GM12878 (cell line): Measurements from ENCODE around the gene PPP2R3A. TPM values are rescaled to one million over a fixed set of nuclear protein-coding genes. Genes with fewer than 3 reads are reported as not detected.

Experiments
- ATAC-seq: fragments of 200-7000 bp; cut with Tn5 transposase; 3 replicates; pipeline ENCODE4 v1.9.1; 2020; ENCODE audit warnings: mild to moderate bottlenecking, moderate library complexity
- BruUV-seq: library from RNA; stranded (reverse); fragments of 400-500 nt; replicated peaks from 2 replicates; lab custom pipeline; 2021; lab: Mats Ljungman, UMichigan
- CTCF ChIA-PET: fragments of 300-600 bp; sonication (Branson Sonifier 250); formaldehyde crosslinking; extraction: SDS; loops from one replicate; lab custom pipeline; 2021; ENCODE audit warnings: inconsistent platforms; lab: Yijun Ruan, JAX
- POLR2A ChIA-PET: fragments of 350-600 bp; formaldehyde crosslinking; extraction: SDS; loops from one replicate; lab custom pipeline; 2021; ENCODE audit warnings: inconsistent platforms; lab: Charles Lee
- RAD21 ChIA-PET: fragments of 300-600 bp; sonication (Branson Sonifier 250); formaldehyde crosslinking; loops from one replicate; lab custom pipeline; 2023; ENCODE audit warnings: antibody characterized with exemption; ENCODE audit not compliant: unreplicated experiment; lab: Charles Lee
- SMC1A ChIA-PET: fragments of 300-600 bp; sonication (Branson Sonifier 250); formaldehyde crosslinking; loops from one replicate; lab custom pipeline; 2023; ENCODE audit not compliant: unreplicated experiment, uncharacterized antibody; lab: Charles Lee
- DNase-seq: peaks from one replicate; pipeline ENCODE4 v3.0.0-alpha.2; 2011; ENCODE audit warnings: low read depth, low spot score
- FAIRE-seq: peaks from 3 replicates; lab custom pipeline; 2011; peaks lifted over from hg19 to GRCh38; lab: Jason Lieb, UNC
- H2AFZ ChIP-seq: 2 replicates; pipeline ENCODE4 v1.6.0; 2011; ENCODE audit warnings: low read depth, low read length, control low read depth; ENCODE audit not compliant: control insufficient read depth
- H3K27ac ChIP-seq: 2 replicates; pipeline ENCODE4 v1.5.1; 2011; ENCODE audit warnings: control low read depth; ENCODE audit not compliant: control insufficient read depth, insufficient read depth
- H3K27me3 ChIP-seq, 2 experiments: replicated peaks in 1 of 2; 2 replicates each; pipeline versions ENCODE4 v1.6.0 to v1.6.1; 2011; ENCODE audit warnings: low read length in 1 of 2; ENCODE audit not compliant: control insufficient read depth in 2 of 2, insufficient read depth in 2 of 2
- H3K36me3 ChIP-seq, 2 experiments: 2 replicates each; pipeline ENCODE4 v1.5.1; 2011; ENCODE audit warnings: low read length in 1 of 2; ENCODE audit not compliant: control insufficient read depth in 2 of 2, insufficient read depth in 2 of 2
- H3K4me1 ChIP-seq: 2 replicates; pipeline ENCODE4 v1.6.1; 2011; ENCODE audit warnings: mild to moderate bottlenecking, low read length, moderate library complexity, mixed read lengths; ENCODE audit not compliant: control insufficient read depth, insufficient read depth
- H3K4me2 ChIP-seq: 2 replicates; pipeline ENCODE4 v1.6.0; 2011; ENCODE audit warnings: control low read depth; ENCODE audit not compliant: control insufficient read depth, insufficient read depth
- H3K4me3 ChIP-seq: fragments of 200-600 bp; sonication (generic); 2 replicates; pipeline ENCODE4 v1.5.1; 2016
- H3K79me2 ChIP-seq: 2 replicates; pipeline ENCODE4 v1.6.0; 2011; ENCODE audit warnings: low read length; ENCODE audit not compliant: control insufficient read depth, insufficient read depth
- H3K9ac ChIP-seq: 2 replicates; pipeline ENCODE4 v1.8.0; 2011; ENCODE audit warnings: low read length, control low read depth, mixed read lengths; ENCODE audit not compliant: control insufficient read depth, insufficient read depth
- H3K9me3 ChIP-seq: replicated peaks from 3 replicates; pipeline ENCODE4 v1.5.1; 2011; ENCODE audit warnings: mild to moderate bottlenecking, low read length; ENCODE audit not compliant: control insufficient read depth, insufficient read depth
- H4K20me1 ChIP-seq: 2 replicates; pipeline ENCODE4 v1.6.0; 2011; ENCODE audit not compliant: control insufficient read depth, insufficient read depth
- BCL11A ChIP-seq: IDR thresholded peaks from 2 replicates; pipeline ENCODE4 v1.6.1; 2011; ENCODE audit warnings: low read depth, low read length
- CEBPB ChIP-seq, 2 experiments: fragments of 150-350 bp in 1 of 2; IDR thresholded peaks; 2 replicates each; pipeline ENCODE4 v1.6.1; 2012 to 2014; ENCODE audit warnings: low read depth in 2 of 2, low read length in 2 of 2, borderline replicate concordance in 1 of 2, inconsistent platforms in 1 of 2
- CREM ChIP-seq: IDR thresholded peaks from 2 replicates; pipeline ENCODE4 v1.6.1; 2014; ENCODE audit warnings: antibody characterized with exemption, low read depth
- IKZF1 ChIP-seq: fragments of 450-650 bp; conservative IDR thresholded peaks from 2 replicates; pipeline ENCODE4 v1.6.1; 2017; ENCODE audit warnings: antibody characterized with exemption, mild to moderate bottlenecking
- KDM1A ChIP-seq: fragments of 200-600 bp; sonication (generic); IDR thresholded peaks from 2 replicates; pipeline ENCODE4 v1.6.1; 2016; ENCODE audit warnings: borderline replicate concordance
- LARP7 ChIP-seq: fragments of 450-650 bp; IDR thresholded peaks from 2 replicates; pipeline ENCODE4 v1.6.1; 2017; ENCODE audit warnings: mild to moderate bottlenecking
- PML ChIP-seq: IDR thresholded peaks from 2 replicates; pipeline ENCODE4 v1.6.1; 2012; ENCODE audit warnings: low read length, inconsistent platforms
- RELA ChIP-seq: fragments of 450-650 bp; IDR thresholded peaks from 2 replicates; pipeline ENCODE4 v1.8.0; 2014; ENCODE audit warnings: borderline replicate concordance; ENCODE audit not compliant: partially characterized antibody
- SUPT20H ChIP-seq: IDR thresholded peaks from 2 replicates; pipeline ENCODE4 v1.6.1; 2011; ENCODE audit warnings: low read depth, mild to moderate bottlenecking, low read length, moderate library complexity, borderline replicate concordance; ENCODE audit not compliant: control insufficient read depth
- TBL1XR1 ChIP-seq: IDR thresholded peaks from 2 replicates; pipeline ENCODE4 v1.6.1; 2012; ENCODE audit warnings: low read depth, low read length, improper control_type of control experiment
- ZNF592 ChIP-seq: fragments of 450-650 bp; IDR thresholded peaks from 2 replicates; pipeline ENCODE4 v1.6.1; 2017; ENCODE audit warnings: mild to moderate bottlenecking, moderate library complexity
- WGBS: methylation state at CpG from one replicate; pipeline ENCODE4 v1.1.6; 2016; ENCODE audit warnings: low lambda C conversion rate; ENCODE audit not compliant: insufficient replicate concordance, insufficient coverage; ENCODE audit errors: missing lambda C conversion rate; 5-methylcytosine and 5-hydroxymethylcytosine counted together
- in situ Hi-C: fragments of 300-500 bp; cut with MboI; formaldehyde crosslinking; loops from 9 replicates; pipeline ENCODE4 v1.14.3; 2018; ENCODE audit warnings: mixed read lengths
- intact Hi-C: fragments of 100-400 bp; cut with micrococcal nuclease; formaldehyde crosslinking; loops from one replicate; pipeline ENCODE4 v1.14.2; 2022; ENCODE audit not compliant: unreplicated experiment
- polyA plus RNA-seq, 11 experiments: library from polyadenylated mRNA; depleted of rRNA in 4 of 11; unstranded in 6 of 11; stranded (reverse) in 5 of 11; fragments of >200 nt; fragmentation: Nextera tagmentation in 4 of 11; fragmentation: Illumina TruSeq in 1 of 11; extraction: Ambion mirVana in 4 of 11; extraction: Trizol in 1 of 11; gene quantifications; 1 replicate in 1 of 11; 2 replicates in 10 of 11; pipeline versions ENCODE4 v1.2.1 to v1.2.3, GENCODE V29; 2011 to 2016; ENCODE audit warnings: inconsistent platforms in 2 of 11, missing spikeins in 2 of 11, low read depth in 1 of 11
- total RNA-seq, 4 experiments: library from RNA; depleted of rRNA in 3 of 4; stranded (reverse); fragments of >200 nt in 3 of 4; fragmentation: Illumina TruSeq in 1 of 4; extraction: Trizol in 1 of 4; gene quantifications; 2 replicates each; pipeline versions ENCODE4 v1.2.1 to v1.2.3, GENCODE V29; 2013 to 2021
- TF ChIP-seq, protein P1 (sequence below): fragments of 450-650 bp; IDR thresholded peaks from 2 replicates; pipeline ENCODE4 v1.6.1; 2016; ENCODE audit warnings: mild to moderate bottlenecking
- TF ChIP-seq, protein P2 (sequence below): IDR thresholded peaks from 2 replicates; pipeline ENCODE4 v1.6.1; 2012; ENCODE audit warnings: mild to moderate bottlenecking, low read depth, low read length
- TF ChIP-seq, protein P3 (sequence below): IDR thresholded peaks from 2 replicates; pipeline ENCODE4 v1.6.1; 2011; ENCODE audit warnings: low read depth, mild to moderate bottlenecking, low read length, moderate library complexity, borderline replicate concordance; ENCODE audit errors: extremely low read depth

PPP2R3A gene
- total and polyA plus RNA-seq, 10 of the 15 experiments (the other 5 are each of a cell fraction or from before 2014, with no cell fraction given) = under 0.01 to 0.16 (median 0.06) TPM; not detected in 5

- POLR2A ChIA-PET = interaction anchor here (0.7 kb wide), 1 partner anchor 1594 kb away, joined by 5 read pairs; no protein-coding TSS in a partner anchor
- no peak for DNase-seq
- Histone ChIP-seq H3K27ac (no peak overlapping the region), H3K27me3 (no peaks in the 10 kb centered on the region), H3K9me3 (no peaks in the 10 kb centered on the region), H3K79me2 (no peaks in the 10 kb centered on the region), H3K36me3 (no peaks in the 10 kb centered on the region), H3K9ac (no peak overlapping the region), H4K20me1 (no peaks in the 10 kb centered on the region), H2AFZ (no peak overlapping the region), H3K4me1 (no peaks in the 10 kb centered on the region), H3K4me3 (no peak overlapping the region), H3K4me2 (no peak overlapping the region)
- ATAC-seq = no peak
- BruUV-seq = no TSS peak
- CTCF ChIA-PET = interaction anchor here (0.7 kb wide), 1 partner anchor 35 kb away, joined by 3 read pairs; no protein-coding TSS in a partner anchor
- in situ Hi-C loops = no loop called here
- intact Hi-C loops = no loop called here
- WGBS = 72% methylated on average over 2 of the region's 2 CpGs
- no peak for FAIRE-seq
- SMC1A ChIA-PET = interaction anchor here (1.0 to 1.6 kb wide), 2 partner anchors 9 to 12 kb away, joined by 4 to 5 read pairs; no protein-coding TSS in a partner anchor
- RAD21 ChIA-PET = interaction anchor here (0.9 kb wide), 1 partner anchor 61 kb away, joined by 3 read pairs; no protein-coding TSS in a partner anchor
- no peak for TF ChIP-seq TBL1XR1
- TF ChIP-seq, protein P1, sequence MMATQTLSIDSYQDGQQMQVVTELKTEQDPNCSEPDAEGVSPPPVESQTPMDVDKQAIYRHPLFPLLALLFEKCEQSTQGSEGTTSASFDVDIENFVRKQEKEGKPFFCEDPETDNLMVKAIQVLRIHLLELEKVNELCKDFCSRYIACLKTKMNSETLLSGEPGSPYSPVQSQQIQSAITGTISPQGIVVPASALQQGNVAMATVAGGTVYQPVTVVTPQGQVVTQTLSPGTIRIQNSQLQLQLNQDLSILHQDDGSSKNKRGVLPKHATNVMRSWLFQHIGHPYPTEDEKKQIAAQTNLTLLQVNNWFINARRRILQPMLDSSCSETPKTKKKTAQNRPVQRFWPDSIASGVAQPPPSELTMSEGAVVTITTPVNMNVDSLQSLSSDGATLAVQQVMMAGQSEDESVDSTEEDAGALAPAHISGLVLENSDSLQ = no peak
- TF ChIP-seq LARP7 = no peak
- no peak for TF ChIP-seq BCL11A
- TF ChIP-seq SUPT20H = no peak
- TF ChIP-seq RELA = no peak
- no peak for TF ChIP-seq ZNF592
- TF ChIP-seq, protein P2, sequence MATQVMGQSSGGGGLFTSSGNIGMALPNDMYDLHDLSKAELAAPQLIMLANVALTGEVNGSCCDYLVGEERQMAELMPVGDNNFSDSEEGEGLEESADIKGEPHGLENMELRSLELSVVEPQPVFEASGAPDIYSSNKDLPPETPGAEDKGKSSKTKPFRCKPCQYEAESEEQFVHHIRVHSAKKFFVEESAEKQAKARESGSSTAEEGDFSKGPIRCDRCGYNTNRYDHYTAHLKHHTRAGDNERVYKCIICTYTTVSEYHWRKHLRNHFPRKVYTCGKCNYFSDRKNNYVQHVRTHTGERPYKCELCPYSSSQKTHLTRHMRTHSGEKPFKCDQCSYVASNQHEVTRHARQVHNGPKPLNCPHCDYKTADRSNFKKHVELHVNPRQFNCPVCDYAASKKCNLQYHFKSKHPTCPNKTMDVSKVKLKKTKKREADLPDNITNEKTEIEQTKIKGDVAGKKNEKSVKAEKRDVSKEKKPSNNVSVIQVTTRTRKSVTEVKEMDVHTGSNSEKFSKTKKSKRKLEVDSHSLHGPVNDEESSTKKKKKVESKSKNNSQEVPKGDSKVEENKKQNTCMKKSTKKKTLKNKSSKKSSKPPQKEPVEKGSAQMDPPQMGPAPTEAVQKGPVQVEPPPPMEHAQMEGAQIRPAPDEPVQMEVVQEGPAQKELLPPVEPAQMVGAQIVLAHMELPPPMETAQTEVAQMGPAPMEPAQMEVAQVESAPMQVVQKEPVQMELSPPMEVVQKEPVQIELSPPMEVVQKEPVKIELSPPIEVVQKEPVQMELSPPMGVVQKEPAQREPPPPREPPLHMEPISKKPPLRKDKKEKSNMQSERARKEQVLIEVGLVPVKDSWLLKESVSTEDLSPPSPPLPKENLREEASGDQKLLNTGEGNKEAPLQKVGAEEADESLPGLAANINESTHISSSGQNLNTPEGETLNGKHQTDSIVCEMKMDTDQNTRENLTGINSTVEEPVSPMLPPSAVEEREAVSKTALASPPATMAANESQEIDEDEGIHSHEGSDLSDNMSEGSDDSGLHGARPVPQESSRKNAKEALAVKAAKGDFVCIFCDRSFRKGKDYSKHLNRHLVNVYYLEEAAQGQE = no peak
- no peak for TF ChIP-seq CEBPB (IDR thresholded peaks at IDR 0.05; ENCODE audit: borderline replicate concordance in 1 of 2, low read depth in 2 of 2, low read length in 2 of 2)
- no peak for TF ChIP-seq KDM1A
- TF ChIP-seq, protein P3, sequence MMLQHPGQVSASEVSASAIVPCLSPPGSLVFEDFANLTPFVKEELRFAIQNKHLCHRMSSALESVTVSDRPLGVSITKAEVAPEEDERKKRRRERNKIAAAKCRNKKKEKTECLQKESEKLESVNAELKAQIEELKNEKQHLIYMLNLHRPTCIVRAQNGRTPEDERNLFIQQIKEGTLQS = no peak
- no peak for TF ChIP-seq CREM
- TF ChIP-seq IKZF1 = no peak
- no peak for TF ChIP-seq PML
These were observed 170.9 kb downstream of the PPP2R3A start for GRCh38 chr3:136136454-136136853.
